Neutrophil (primary cell): ENCODE results near the gene SNTG2.

Source experiments
- H3K27ac ChIP-seq: fragments of 200-600 bp; sonication (generic); 2 replicates; pipeline ENCODE4 v1.5.1; 2016; ENCODE audit warnings: mild to moderate bottlenecking, moderate library complexity
- H3K27me3 ChIP-seq: fragments of 200-600 bp; sonication (generic); 2 replicates; pipeline ENCODE4 v1.6.0; 2016; ENCODE audit warnings: mild to moderate bottlenecking
- H3K36me3 ChIP-seq: fragments of 200-600 bp; sonication (generic); 2 replicates; pipeline ENCODE4 v1.5.1; 2017
- H3K4me1 ChIP-seq, 2 experiments: fragments of 200-600 bp in 1 of 2; sonication (generic) in 1 of 2; 1 replicate in 1 of 2; 2 replicates in 1 of 2; pipeline versions ENCODE4 v1.5.1 to v1.6.1; 2013 to 2016; ENCODE audit warnings: low read depth in 1 of 2, low read length in 1 of 2, mild to moderate bottlenecking in 1 of 2, moderate library complexity in 1 of 2; ENCODE audit not compliant: control insufficient read depth in 1 of 2, insufficient read depth in 1 of 2
- H3K4me3 ChIP-seq, 2 experiments: fragments of 200-600 bp in 1 of 2; sonication (generic) in 1 of 2; 1 replicate in 1 of 2; 2 replicates in 1 of 2; pipeline ENCODE4 v1.5.1; 2013 to 2016; ENCODE audit warnings: low read depth in 1 of 2, low read length in 1 of 2, mild to moderate bottlenecking in 1 of 2, moderate library complexity in 1 of 2
- H3K9me3 ChIP-seq: fragments of 200-600 bp; sonication (generic); 2 replicates; pipeline ENCODE4 v1.5.1; 2016
- TF ChIP-seq, protein P1 (sequence below): fragments of 200-600 bp; sonication (generic); IDR thresholded peaks from 2 replicates; pipeline ENCODE4 v1.5.1; 2016; ENCODE audit warnings: antibody characterized with exemption

Gene SNTG2

DNA sequence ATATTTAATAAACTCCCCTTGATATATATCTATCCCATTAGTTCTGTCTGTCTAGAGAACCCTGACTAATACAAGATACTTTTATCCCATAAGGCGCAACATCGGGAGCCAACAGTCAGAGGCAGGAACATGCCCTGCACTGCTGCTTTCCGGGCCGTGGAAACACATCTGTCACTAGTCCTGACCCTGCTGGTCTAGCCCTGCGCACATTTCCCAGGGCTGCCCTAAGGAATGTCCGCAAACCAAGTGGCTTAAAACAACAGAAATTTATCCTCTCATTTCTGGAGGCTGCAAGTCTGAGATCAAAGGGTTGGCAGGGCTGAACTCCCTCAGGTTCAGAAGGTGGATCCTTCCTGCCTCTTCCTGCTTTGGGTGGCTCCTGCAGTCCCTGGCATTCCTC is 348.4 kb downstream of the SNTG2 start:
- TF ChIP-seq, protein P1, sequence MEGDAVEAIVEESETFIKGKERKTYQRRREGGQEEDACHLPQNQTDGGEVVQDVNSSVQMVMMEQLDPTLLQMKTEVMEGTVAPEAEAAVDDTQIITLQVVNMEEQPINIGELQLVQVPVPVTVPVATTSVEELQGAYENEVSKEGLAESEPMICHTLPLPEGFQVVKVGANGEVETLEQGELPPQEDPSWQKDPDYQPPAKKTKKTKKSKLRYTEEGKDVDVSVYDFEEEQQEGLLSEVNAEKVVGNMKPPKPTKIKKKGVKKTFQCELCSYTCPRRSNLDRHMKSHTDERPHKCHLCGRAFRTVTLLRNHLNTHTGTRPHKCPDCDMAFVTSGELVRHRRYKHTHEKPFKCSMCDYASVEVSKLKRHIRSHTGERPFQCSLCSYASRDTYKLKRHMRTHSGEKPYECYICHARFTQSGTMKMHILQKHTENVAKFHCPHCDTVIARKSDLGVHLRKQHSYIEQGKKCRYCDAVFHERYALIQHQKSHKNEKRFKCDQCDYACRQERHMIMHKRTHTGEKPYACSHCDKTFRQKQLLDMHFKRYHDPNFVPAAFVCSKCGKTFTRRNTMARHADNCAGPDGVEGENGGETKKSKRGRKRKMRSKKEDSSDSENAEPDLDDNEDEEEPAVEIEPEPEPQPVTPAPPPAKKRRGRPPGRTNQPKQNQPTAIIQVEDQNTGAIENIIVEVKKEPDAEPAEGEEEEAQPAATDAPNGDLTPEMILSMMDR = no peak
- Histone ChIP-seq H3K27me3 (no peaks in the 10 kb centered on the region), H3K27ac (no peak overlapping the region), H3K9me3 (no peaks in the 10 kb centered on the region), H3K4me1 (no peaks in the 10 kb centered on the region), H3K36me3 (no peaks in the 10 kb centered on the region), H3K4me3 (no peak overlapping the region)

DNA sequence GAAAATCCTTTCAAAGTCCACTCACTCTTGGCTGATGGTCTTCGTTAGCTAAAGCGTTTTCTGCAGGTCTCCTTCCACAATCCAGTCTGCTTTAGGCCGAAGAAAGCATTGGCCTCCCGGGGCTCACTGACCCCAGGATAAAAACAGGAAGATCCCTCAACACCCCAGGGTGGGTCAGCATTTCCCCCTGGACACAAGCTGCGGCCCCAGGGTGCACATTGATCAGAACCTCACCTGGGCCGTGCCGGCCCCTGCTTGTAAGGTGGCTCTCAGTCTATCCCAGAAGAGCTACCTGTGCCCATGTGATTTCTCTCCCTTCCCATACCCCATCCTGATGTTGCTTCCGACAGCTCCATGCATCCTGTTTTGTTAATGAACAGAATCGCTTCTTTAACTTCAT is 349.6 kb downstream of the SNTG2 start:
- H3K27me3 ChIP-seq = no peaks in the 10 kb centered on the region
- no peaks in the 10 kb centered on the region for H3K36me3 ChIP-seq
- H3K27ac ChIP-seq = no peak overlapping the region
- no peaks in the 10 kb centered on the region for H3K9me3 ChIP-seq
- TF ChIP-seq, protein P1 = no peak
- no peaks in the 10 kb centered on the region for H3K4me1 ChIP-seq
- H3K4me3 ChIP-seq = no peak overlapping the region

DNA sequence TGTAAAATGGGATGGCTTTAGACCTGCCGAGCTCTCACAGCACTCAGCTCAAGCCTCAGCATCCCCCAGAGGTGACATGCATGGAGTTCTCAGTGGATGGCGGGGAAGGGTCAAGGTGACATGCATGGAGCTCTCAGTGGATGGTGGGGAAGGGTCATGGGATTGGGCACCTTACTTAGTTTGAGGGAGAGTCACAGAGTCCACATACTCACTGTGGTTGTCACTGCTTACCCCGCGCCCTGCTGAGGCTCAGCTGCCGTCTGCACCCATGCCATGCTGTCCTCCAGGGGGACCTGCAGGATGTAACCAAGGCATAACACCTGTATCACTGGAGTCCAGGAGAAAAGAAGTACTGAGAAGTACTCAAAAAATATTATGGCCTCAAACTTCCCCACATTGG is 350.4 kb downstream of the SNTG2 start:
- no peaks in the 10 kb centered on the region for H3K36me3 ChIP-seq
- no peaks in the 10 kb centered on the region for H3K4me1 ChIP-seq
- TF ChIP-seq, protein P1 = no peak
- no peak overlapping the region for H3K4me3 ChIP-seq
- H3K27me3 ChIP-seq = no peaks in the 10 kb centered on the region
- H3K9me3 ChIP-seq = no peaks in the 10 kb centered on the region
- H3K27ac ChIP-seq = no peak overlapping the region

DNA sequence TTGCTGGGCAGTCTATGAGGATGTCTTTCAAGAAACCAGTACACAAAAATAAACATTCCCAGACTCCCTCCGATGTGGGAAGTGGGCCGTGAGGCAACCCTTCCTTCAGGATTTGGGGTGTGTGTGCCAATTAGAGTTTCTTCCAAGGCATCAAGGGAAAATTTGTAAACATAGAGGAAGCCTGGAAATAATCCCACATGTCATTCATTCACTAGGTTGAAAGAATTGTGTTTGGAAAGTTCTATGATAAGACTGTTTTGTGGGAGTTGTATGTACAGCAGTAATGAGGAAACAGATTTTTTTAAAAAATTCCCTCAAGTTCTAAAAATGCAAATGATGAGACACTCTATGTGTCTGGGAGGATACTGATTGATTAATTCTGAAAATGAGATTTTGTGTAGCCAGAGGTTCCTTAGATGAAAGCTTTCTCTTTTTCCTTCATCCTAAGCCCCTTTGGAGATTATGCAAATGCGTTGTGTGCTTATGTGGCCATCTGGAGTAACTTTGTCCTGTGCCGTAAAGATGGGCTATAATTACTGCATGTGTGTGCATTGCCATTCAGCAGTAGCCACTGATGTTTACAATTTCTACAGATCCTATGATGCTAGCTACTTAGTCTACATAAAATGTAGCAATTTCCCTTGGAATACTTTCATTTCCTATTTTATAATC is 354.8 kb downstream of the SNTG2 start:
- Histone ChIP-seq H3K27me3 (no peaks in the 10 kb centered on the region), H3K27ac (no peak overlapping the region), H3K4me3 (no peak overlapping the region), H3K4me1 (no peaks in the 10 kb centered on the region), H3K9me3 (no peaks in the 10 kb centered on the region), H3K36me3 (no peaks in the 10 kb centered on the region)
- TF ChIP-seq, protein P1 = no peak

DNA sequence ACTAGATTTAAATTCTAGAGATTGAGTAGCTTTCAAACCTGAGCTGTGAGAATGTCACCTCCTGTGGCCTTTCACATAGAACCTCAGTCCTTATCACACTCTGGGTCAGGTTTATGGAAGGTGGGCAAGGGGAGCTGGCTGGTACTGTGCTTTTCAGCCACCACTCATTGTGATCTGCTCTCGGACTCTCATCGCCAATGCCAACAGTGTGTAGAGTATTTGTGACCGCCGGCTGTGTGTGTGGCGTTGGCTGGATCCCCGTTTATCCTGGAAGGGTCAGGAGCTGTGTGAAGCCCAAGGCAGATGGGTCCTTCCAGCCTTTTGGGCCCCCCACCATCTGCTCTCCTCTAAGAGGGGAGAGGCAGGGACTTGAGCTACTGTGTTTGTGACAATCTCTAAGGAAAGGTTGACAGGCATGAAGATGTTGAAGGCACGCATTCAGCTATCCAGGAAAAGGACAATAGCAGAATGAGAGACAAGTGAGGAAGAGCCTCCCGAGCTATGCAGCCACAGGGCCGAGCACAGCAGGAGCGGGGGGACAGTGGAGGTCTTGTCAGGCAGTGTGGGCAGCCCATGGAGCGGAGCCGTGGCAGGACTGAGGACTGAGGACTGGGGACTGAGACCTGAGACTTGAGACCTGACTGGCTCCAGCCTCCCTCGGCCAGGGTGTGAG is 355.5 kb downstream of the SNTG2 start:
- Histone ChIP-seq H3K4me3 (no peak overlapping the region), H3K27ac (no peak overlapping the region), H3K9me3 (no peaks in the 10 kb centered on the region), H3K36me3 (no peaks in the 10 kb centered on the region), H3K27me3 (no peaks in the 10 kb centered on the region), H3K4me1 (no peaks in the 10 kb centered on the region)
- TF ChIP-seq, protein P1 = no peak
